ENCODE measurements around the gene RFX3. TPM values are rescaled to one million over a fixed set of nuclear protein-coding genes. Genes with fewer than 3 reads are reported as not detected.
"Not testable (repeated sequence)": the region's sequence is repeated elsewhere in the genome, so short reads cannot be mapped to it uniquely, and the experiment has no call there.

RFX3 gene
- total and polyA plus RNA-seq, 4 donors: 16.7 to 44.0 (median 26.8) TPM

GRCh38 chr9:3330792-3331420 lies 194.9 kb downstream of the RFX3 start:
- DNase-seq (ENCODE audit: low read depth in 4 of 6, low spot score in 6 of 6): no peak
- Histone ChIP-seq H3K4me1 (ENCODE audit: control insufficient read depth, insufficient read depth, low read length) (no peaks in the 10 kb centered on the region), H3K9me3 (ENCODE audit: control insufficient read depth, insufficient read depth, low read length) (no peaks in the 10 kb centered on the region)

DNA sequence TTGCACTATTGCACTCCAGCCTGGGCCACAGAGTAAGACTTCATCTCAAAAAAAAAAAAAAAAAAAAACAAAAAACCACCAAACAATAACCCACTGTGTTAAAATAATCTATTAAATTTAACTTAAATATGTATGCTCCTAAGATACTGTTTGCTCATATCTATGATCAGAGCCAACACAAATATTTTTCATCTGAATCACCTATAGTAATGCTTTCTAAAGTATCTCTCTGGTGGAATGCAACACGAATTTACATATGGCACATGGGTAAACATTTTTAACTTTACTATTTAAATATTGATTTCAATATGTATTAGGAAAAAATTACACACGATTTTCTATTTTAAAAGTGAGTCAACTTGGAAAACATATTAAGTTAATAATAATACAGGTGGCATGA lies 196.4 kb downstream of the RFX3 start:
- no CpG with 5 or more reads among the region's 2 CpGs for WGBS (ENCODE audit: insufficient coverage)
- no peak for DNase-seq (ENCODE audit: low read depth in 4 of 6, low spot score in 6 of 6)
- H3K27me3 ChIP-seq (ENCODE audit: control insufficient read depth, insufficient read depth, low read length): no peaks in the 10 kb centered on the region

More at GRCh38 chr9:3330792-3331420, 194.9 kb downstream of the RFX3 start:
- peaks cover 4% of the 10 kb centered on the region for H3K36me3 ChIP-seq (ENCODE audit: control insufficient read depth, insufficient read depth, low read length)
- no peak overlapping the region for H3K4me3 ChIP-seq (ENCODE audit: low read depth, low read length)
- H3K27me3 ChIP-seq (ENCODE audit: control insufficient read depth, insufficient read depth, low read length): no peaks in the 10 kb centered on the region
- no peak overlapping the region for H3K27ac ChIP-seq (ENCODE audit: low read depth, low read length)

DNA sequence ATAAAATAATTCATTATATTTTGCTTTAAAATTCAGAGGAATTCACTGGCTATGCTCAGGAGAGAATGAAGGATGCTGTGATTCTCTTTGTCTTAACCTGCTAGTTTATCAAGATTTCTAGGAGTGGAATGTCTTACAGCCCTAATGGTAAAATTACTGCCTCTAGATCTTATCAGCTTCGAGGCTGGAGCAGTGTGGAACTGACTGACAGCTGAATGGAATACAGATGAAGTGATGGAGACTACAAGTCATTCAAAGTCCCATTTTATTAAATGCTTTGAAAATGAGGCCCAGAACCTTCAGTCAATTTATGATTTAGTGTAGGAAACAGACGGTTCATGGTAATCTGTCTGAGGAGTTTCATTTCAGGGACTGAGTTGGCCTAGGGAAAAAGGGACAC lies 202.1 kb downstream of the RFX3 start:
- peak in 1 of 6 donors; percentile 22 for DNase-seq (ENCODE audit: low read depth in 4 of 6, low spot score in 6 of 6)
- Histone ChIP-seq H3K36me3 (ENCODE audit: control insufficient read depth, insufficient read depth, low read length) (no peaks in the 10 kb centered on the region), H3K4me3 (ENCODE audit: low read depth, low read length) (no peak overlapping the region), H3K27ac (ENCODE audit: low read depth, low read length) (no peak overlapping the region), H3K27me3 (ENCODE audit: control insufficient read depth, insufficient read depth, low read length) (no peaks in the 10 kb centered on the region), H3K4me1 (ENCODE audit: control insufficient read depth, insufficient read depth, low read length) (no peaks in the 10 kb centered on the region), H3K9me3 (ENCODE audit: control insufficient read depth, insufficient read depth, low read length) (no peaks in the 10 kb centered on the region)
- 60% methylated on average over 1 of the region's 2 CpGs for WGBS (ENCODE audit: insufficient coverage)

More for the DNA sequence above, 196.4 kb downstream of the RFX3 start:
- Histone ChIP-seq H3K4me1 (ENCODE audit: control insufficient read depth, insufficient read depth, low read length) (no peaks in the 10 kb centered on the region), H3K36me3 (ENCODE audit: control insufficient read depth, insufficient read depth, low read length) (peaks cover 4% of the 10 kb centered on the region), H3K4me3 (ENCODE audit: low read depth, low read length) (no peak overlapping the region), H3K27ac (ENCODE audit: low read depth, low read length) (no peak overlapping the region), H3K9me3 (ENCODE audit: control insufficient read depth, insufficient read depth, low read length) (no peaks in the 10 kb centered on the region)

DNA sequence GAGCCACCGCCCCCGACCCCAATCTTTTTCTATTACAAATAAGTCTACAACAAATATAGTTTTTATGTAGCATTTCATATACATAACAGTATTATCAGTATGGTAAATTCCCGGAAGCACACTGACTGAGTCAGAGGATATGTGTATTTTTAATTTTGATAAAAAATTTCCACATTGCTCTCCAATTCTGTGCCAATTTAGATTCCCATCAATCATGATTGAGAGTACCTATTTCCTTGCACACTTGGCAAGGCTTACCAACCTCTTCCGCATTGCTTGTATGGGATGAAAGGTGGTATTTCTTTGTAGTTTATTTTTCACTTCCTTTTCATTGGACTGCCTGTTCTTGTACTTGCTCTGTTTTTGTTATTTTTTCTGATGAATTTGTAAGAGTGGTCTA lies 204.6 kb downstream of the RFX3 start:
- no CpG with 5 or more reads among the region's 4 CpGs for WGBS (ENCODE audit: insufficient coverage)
- H3K36me3 ChIP-seq (ENCODE audit: control insufficient read depth, insufficient read depth, low read length): no peaks in the 10 kb centered on the region
- no peaks in the 10 kb centered on the region for H3K27me3 ChIP-seq (ENCODE audit: control insufficient read depth, insufficient read depth, low read length)
- no peak overlapping the region for H3K27ac ChIP-seq (ENCODE audit: low read depth, low read length)
- H3K4me1 ChIP-seq (ENCODE audit: control insufficient read depth, insufficient read depth, low read length): no peaks in the 10 kb centered on the region
- no peak overlapping the region for H3K4me3 ChIP-seq (ENCODE audit: low read depth, low read length)
- no peak for DNase-seq (ENCODE audit: low read depth in 4 of 6, low spot score in 6 of 6)
- H3K9me3 ChIP-seq (ENCODE audit: control insufficient read depth, insufficient read depth, low read length): no peaks in the 10 kb centered on the region

DNA sequence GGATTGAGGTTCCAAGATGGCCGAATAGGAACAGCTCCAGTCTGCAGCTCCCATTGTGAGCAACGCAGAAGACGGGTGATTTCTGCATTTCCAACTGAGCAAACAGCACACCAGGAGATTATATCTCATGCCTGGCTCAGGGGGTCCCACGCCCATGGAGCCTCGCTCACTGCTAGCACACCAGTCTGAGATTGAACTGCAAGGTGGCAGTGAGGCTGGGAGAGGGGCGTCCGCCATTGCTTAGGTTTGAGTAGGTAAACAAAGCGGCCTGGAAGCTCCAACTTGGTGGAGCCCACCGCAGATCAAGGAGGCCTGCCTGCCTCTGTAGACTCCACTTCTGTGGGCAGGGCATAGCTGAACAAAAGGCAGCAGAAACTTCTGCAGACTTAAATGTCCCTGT lies 213.2 kb downstream of the RFX3 start:
- 97% methylated on average over 9 of the region's 9 CpGs for WGBS (ENCODE audit: insufficient coverage)
- not testable (repeated sequence) for H3K4me3 ChIP-seq (ENCODE audit: low read depth, low read length); H3K36me3 ChIP-seq (ENCODE audit: control insufficient read depth, insufficient read depth, low read length); H3K27me3 ChIP-seq (ENCODE audit: control insufficient read depth, insufficient read depth, low read length); H3K4me1 ChIP-seq (ENCODE audit: control insufficient read depth, insufficient read depth, low read length); H3K9me3 ChIP-seq (ENCODE audit: control insufficient read depth, insufficient read depth, low read length); DNase-seq (ENCODE audit: low read depth in 4 of 6, low spot score in 6 of 6); H3K27ac ChIP-seq (ENCODE audit: low read depth, low read length)

DNA sequence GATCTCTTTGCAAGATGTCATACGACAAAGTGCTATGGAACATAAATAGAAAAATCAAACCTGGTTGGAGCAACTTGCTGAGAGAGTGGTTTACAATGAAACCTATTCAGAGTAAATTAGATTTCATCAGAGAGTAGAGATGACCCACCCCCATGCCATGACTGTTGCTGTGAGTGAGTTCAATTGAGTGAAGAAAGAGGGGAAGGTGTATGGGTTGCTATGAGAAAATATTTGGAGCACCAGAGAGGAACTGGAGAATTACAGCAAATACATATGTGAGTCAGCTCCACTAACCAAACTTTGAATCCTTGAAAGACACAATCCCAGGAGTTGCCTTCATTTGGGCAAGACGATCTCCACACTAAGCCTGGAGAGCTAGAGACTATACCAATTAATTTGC lies 217.2 kb downstream of the RFX3 start:
- no peak overlapping the region for H3K27ac ChIP-seq (ENCODE audit: low read depth, low read length)
- no peaks in the 10 kb centered on the region for H3K9me3 ChIP-seq (ENCODE audit: control insufficient read depth, insufficient read depth, low read length)
- H3K27me3 ChIP-seq (ENCODE audit: control insufficient read depth, insufficient read depth, low read length): no peaks in the 10 kb centered on the region
- DNase-seq (ENCODE audit: low read depth in 4 of 6, low spot score in 6 of 6): no peak
- no peak overlapping the region for H3K4me3 ChIP-seq (ENCODE audit: low read depth, low read length)
- no peaks in the 10 kb centered on the region for H3K36me3 ChIP-seq (ENCODE audit: control insufficient read depth, insufficient read depth, low read length)
- WGBS (ENCODE audit: insufficient coverage): 100% methylated on average over 1 of the region's 2 CpGs
- H3K4me1 ChIP-seq (ENCODE audit: control insufficient read depth, insufficient read depth, low read length): no peaks in the 10 kb centered on the region

DNA sequence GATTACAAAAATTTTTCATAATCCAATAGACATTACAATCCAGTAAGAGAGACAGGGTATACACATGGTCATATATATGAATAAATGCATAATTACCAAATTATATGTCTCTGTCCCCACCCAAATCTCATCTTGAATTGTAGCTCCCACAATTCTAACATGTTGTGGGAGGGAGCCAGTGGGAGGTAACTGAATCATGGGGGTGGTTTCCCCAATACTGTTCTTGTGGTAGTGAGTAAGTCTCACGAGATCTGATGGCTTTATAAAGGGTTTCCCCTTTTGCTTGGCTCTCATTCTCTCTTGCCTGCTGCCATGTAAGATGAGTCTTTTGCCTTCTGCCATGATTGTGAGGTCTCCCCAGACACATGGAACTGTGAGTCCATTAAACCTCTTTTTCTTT lies 221.4 kb downstream of the RFX3 start:
- not testable (repeated sequence) for H3K4me3 ChIP-seq (ENCODE audit: low read depth, low read length); H3K27ac ChIP-seq (ENCODE audit: low read depth, low read length); H3K4me1 ChIP-seq (ENCODE audit: control insufficient read depth, insufficient read depth, low read length); H3K27me3 ChIP-seq (ENCODE audit: control insufficient read depth, insufficient read depth, low read length); DNase-seq (ENCODE audit: low read depth in 4 of 6, low spot score in 6 of 6); H3K9me3 ChIP-seq (ENCODE audit: control insufficient read depth, insufficient read depth, low read length); H3K36me3 ChIP-seq (ENCODE audit: control insufficient read depth, insufficient read depth, low read length)
- WGBS (ENCODE audit: insufficient coverage): no CpG with 5 or more reads among the region's 1 CpG

- Histone ChIP-seq H3K4me3 (ENCODE audit: low read depth, low read length) (no peak overlapping the region), H3K4me1 (ENCODE audit: control insufficient read depth, insufficient read depth, low read length) (no peaks in the 10 kb centered on the region), H3K27me3 (ENCODE audit: control insufficient read depth, insufficient read depth, low read length) (no peaks in the 10 kb centered on the region), H3K27ac (ENCODE audit: low read depth, low read length) (no peak overlapping the region), H3K36me3 (ENCODE audit: control insufficient read depth, insufficient read depth, low read length) (no peaks in the 10 kb centered on the region), H3K9me3 (ENCODE audit: control insufficient read depth, insufficient read depth, low read length) (no peaks in the 10 kb centered on the region)
- WGBS (ENCODE audit: insufficient coverage): no CpG with 5 or more reads among the region's 2 CpGs
- no peak for DNase-seq (ENCODE audit: low read depth in 4 of 6, low spot score in 6 of 6)
Measured at GRCh38 chr9:3299872-3300271, 225.9 kb downstream of the RFX3 start.

GRCh38 chr9:3296536-3296935 lies 229.3 kb downstream of the RFX3 start:
- Histone ChIP-seq H3K4me3 (ENCODE audit: low read depth, low read length) (no peak overlapping the region), H3K9me3 (ENCODE audit: control insufficient read depth, insufficient read depth, low read length) (no peaks in the 10 kb centered on the region), H3K4me1 (ENCODE audit: control insufficient read depth, insufficient read depth, low read length) (no peaks in the 10 kb centered on the region), H3K27me3 (ENCODE audit: control insufficient read depth, insufficient read depth, low read length) (no peaks in the 10 kb centered on the region), H3K36me3 (ENCODE audit: control insufficient read depth, insufficient read depth, low read length) (peaks cover 2% of the 10 kb centered on the region), H3K27ac (ENCODE audit: low read depth, low read length) (no peak overlapping the region)
- no CpG with 5 or more reads among the region's 4 CpGs for WGBS (ENCODE audit: insufficient coverage)
- no peak for DNase-seq (ENCODE audit: low read depth in 4 of 6, low spot score in 6 of 6)

DNA sequence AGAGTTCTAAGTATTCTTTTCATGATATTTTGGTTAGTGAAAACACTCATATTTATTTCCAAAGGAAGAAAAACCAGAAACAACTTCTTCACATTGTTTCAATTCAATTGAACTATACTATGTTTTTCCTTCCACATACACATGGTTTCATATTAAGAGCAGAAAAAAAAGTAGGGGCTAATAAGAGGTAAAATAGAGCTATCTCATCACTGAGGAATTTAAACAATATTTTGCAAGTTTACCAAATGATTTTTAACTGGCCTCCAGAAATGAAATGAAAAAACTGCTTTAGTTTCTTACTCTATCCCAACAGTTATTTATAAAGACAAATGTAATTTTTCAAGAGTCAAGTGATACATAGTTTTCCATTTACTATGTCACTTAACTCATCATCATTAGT lies 233.5 kb downstream of the RFX3 start:
- DNase-seq (ENCODE audit: low read depth in 4 of 6, low spot score in 6 of 6): no peak
- peaks cover 9% of the 10 kb centered on the region for H3K36me3 ChIP-seq (ENCODE audit: control insufficient read depth, insufficient read depth, low read length)
- H3K4me1 ChIP-seq (ENCODE audit: control insufficient read depth, insufficient read depth, low read length): no peaks in the 10 kb centered on the region
- H3K4me3 ChIP-seq (ENCODE audit: low read depth, low read length): no peak overlapping the region
- H3K9me3 ChIP-seq (ENCODE audit: control insufficient read depth, insufficient read depth, low read length): no peaks in the 10 kb centered on the region
- H3K27me3 ChIP-seq (ENCODE audit: control insufficient read depth, insufficient read depth, low read length): no peaks in the 10 kb centered on the region
- no peak overlapping the region for H3K27ac ChIP-seq (ENCODE audit: low read depth, low read length)
